H9 (cell line): Measurements from ENCODE around the gene MACIR. TPM values are rescaled to one million over a fixed set of nuclear protein-coding genes. Genes with fewer than 3 reads are reported as not detected.

Source experiments
- DNase-seq: peaks from one replicate; pipeline ENCODE4 v3.0.0-alpha.2; 2017
- H2AFZ ChIP-seq: one replicate; pipeline ENCODE4 v1.6.1; 2013; ENCODE audit warnings: mild to moderate bottlenecking, low read length, control low read depth, moderate library complexity
- H2AK5ac ChIP-seq: 2 replicates; pipeline ENCODE4 v1.6.1; 2013; ENCODE audit warnings: low read length, control low read depth, mixed read lengths; ENCODE audit not compliant: insufficient read length
- H2BK120ac ChIP-seq: one replicate; pipeline ENCODE4 v1.6.1; 2013; ENCODE audit warnings: low read depth, mild to moderate bottlenecking, low read length, control low read depth, inconsistent platforms; ENCODE audit not compliant: poor library complexity, severe bottlenecking
- H2BK12ac ChIP-seq: 2 replicates; pipeline ENCODE4 v1.6.1; 2013; ENCODE audit warnings: low read length, control low read depth, mixed read lengths, low read depth; ENCODE audit not compliant: insufficient read length
- H2BK15ac ChIP-seq: 2 replicates; pipeline ENCODE4 v1.6.1; 2013; ENCODE audit warnings: low read depth, low read length, control low read depth
- H2BK20ac ChIP-seq: one replicate; pipeline ENCODE4 v1.6.1; 2013; ENCODE audit warnings: low read depth, mild to moderate bottlenecking, low read length, control low read depth, inconsistent platforms; ENCODE audit not compliant: poor library complexity, severe bottlenecking
- H2BK5ac ChIP-seq: 2 replicates; pipeline ENCODE4 v1.6.1; 2013; ENCODE audit warnings: low read length, control low read depth, mixed read lengths; ENCODE audit not compliant: insufficient read length
- H3K14ac ChIP-seq: 2 replicates; pipeline ENCODE4 v1.6.1; 2013; ENCODE audit warnings: low read length, control low read depth; ENCODE audit not compliant: insufficient read depth
- H3K18ac ChIP-seq: 2 replicates; pipeline ENCODE4 v1.6.1; 2013; ENCODE audit warnings: low read depth, mild to moderate bottlenecking, mixed read lengths, low read length, control low read depth; ENCODE audit not compliant: insufficient read length
- H3K23ac ChIP-seq: 2 replicates; pipeline ENCODE4 v1.6.1; 2013; ENCODE audit warnings: low read length, control low read depth, mixed read lengths, low read depth; ENCODE audit not compliant: insufficient read length
- H3K23me2 ChIP-seq: 2 replicates; pipeline ENCODE4 v1.6.1; 2013; ENCODE audit warnings: low read depth, mild to moderate bottlenecking, mixed read lengths, low read length, control low read depth; ENCODE audit not compliant: insufficient read length, poor library complexity, severe bottlenecking
- H3K27ac ChIP-seq: 2 replicates; pipeline ENCODE4 v1.5.1; 2013; ENCODE audit warnings: low read length, control low read depth, mixed read lengths, low read depth; ENCODE audit not compliant: insufficient read length
- H3K27me3 ChIP-seq: 2 replicates; pipeline ENCODE4 v1.6.1; 2013; ENCODE audit warnings: low read length, control low read depth, inconsistent platforms; ENCODE audit not compliant: insufficient read depth
- H3K4ac ChIP-seq: 2 replicates; pipeline ENCODE4 v1.6.1; 2013; ENCODE audit warnings: low read depth, mild to moderate bottlenecking, control low read depth, inconsistent platforms, low read length, moderate library complexity
- H3K4me1 ChIP-seq: 2 replicates; pipeline ENCODE4 v1.6.1; 2013; ENCODE audit warnings: low read length, control low read depth, inconsistent platforms; ENCODE audit not compliant: insufficient read depth
- H3K4me2 ChIP-seq: 2 replicates; pipeline ENCODE4 v1.6.1; 2013; ENCODE audit warnings: low read length, control low read depth, mixed read lengths; ENCODE audit not compliant: insufficient read length, insufficient read depth
- H3K56ac ChIP-seq: 2 replicates; pipeline ENCODE4 v1.6.1; 2013; ENCODE audit warnings: low read depth, mild to moderate bottlenecking, mixed read lengths, low read length, control low read depth; ENCODE audit not compliant: insufficient read length
- H3K79me1 ChIP-seq: 2 replicates; pipeline ENCODE4 v1.6.1; 2013; ENCODE audit warnings: low read depth, mild to moderate bottlenecking, moderate library complexity, low read length, control low read depth, inconsistent platforms; ENCODE audit not compliant: insufficient read depth, poor library complexity, severe bottlenecking
- H3K79me2 ChIP-seq: 2 replicates; pipeline ENCODE4 v1.6.1; 2013; ENCODE audit warnings: low read length, control low read depth, inconsistent platforms; ENCODE audit not compliant: insufficient read depth
- H3K9ac ChIP-seq: 2 replicates; pipeline ENCODE4 v1.6.1; 2013; ENCODE audit warnings: low read length, control low read depth, mixed read lengths; ENCODE audit not compliant: insufficient read length; ENCODE audit errors: extremely low read depth
- H3K9me3 ChIP-seq: one replicate; pipeline ENCODE4 v1.6.1; 2013; ENCODE audit warnings: low read depth, low read length, inconsistent platforms; ENCODE audit not compliant: control insufficient read depth
- H3T11ph ChIP-seq: one replicate; pipeline ENCODE4 v1.6.1; 2013; ENCODE audit warnings: mild to moderate bottlenecking, low read length, control low read depth, inconsistent platforms
- H4K20me1 ChIP-seq: one replicate; pipeline ENCODE4 v1.6.1; 2013; ENCODE audit not compliant: control insufficient read depth, insufficient read length, insufficient read depth
- H4K5ac ChIP-seq: 2 replicates; pipeline ENCODE4 v1.6.1; 2013; ENCODE audit warnings: low read depth, mild to moderate bottlenecking, mixed read lengths, low read length, control low read depth; ENCODE audit not compliant: insufficient read length
- H4K8ac ChIP-seq: replicated peaks from 2 replicates; pipeline ENCODE4 v1.6.1; 2013; ENCODE audit warnings: low read length, control low read depth, mixed read lengths, low read depth; ENCODE audit not compliant: insufficient read length
- H4K91ac ChIP-seq: 2 replicates; pipeline ENCODE4 v1.6.1; 2013; ENCODE audit warnings: low read depth, mild to moderate bottlenecking, moderate library complexity, mixed read lengths, low read length, control low read depth; ENCODE audit not compliant: insufficient read length
- H3K27ac Mint-ChIP-seq, 3 experiments: 2 replicates in 2 of 3; 3 replicates in 1 of 3; pipeline ENCODE4 v1.8.0; 2020 to 2021; ENCODE audit warnings: mixed read lengths in 3 of 3, mild to moderate bottlenecking in 1 of 3, moderate library complexity in 1 of 3
- H3K27me3 Mint-ChIP-seq: 2 replicates; pipeline ENCODE4 v1.8.0; 2021; ENCODE audit warnings: low read depth, mild to moderate bottlenecking, moderate library complexity, mixed read lengths
- H3K36me3 Mint-ChIP-seq, 3 experiments: 2 replicates in 2 of 3; 3 replicates in 1 of 3; pipeline ENCODE4 v1.8.0; 2020 to 2021; ENCODE audit warnings: low read depth in 3 of 3, mixed read lengths in 3 of 3; ENCODE audit not compliant: insufficient read depth in 1 of 3
- H3K4me1 Mint-ChIP-seq, 2 experiments: 2 replicates each; pipeline ENCODE4 v1.8.0; 2020; ENCODE audit warnings: mixed read lengths in 2 of 2
- H3K4me3 Mint-ChIP-seq, 2 experiments: 2 replicates in 1 of 2; 3 replicates in 1 of 2; pipeline ENCODE4 v1.8.0; 2020 to 2021; ENCODE audit warnings: mild to moderate bottlenecking in 2 of 2, mixed read lengths in 2 of 2, moderate library complexity in 1 of 2
- H3K9me3 Mint-ChIP-seq, 2 experiments: 2 replicates in 1 of 2; 3 replicates in 1 of 2; pipeline ENCODE4 v1.8.0; 2020; ENCODE audit warnings: mild to moderate bottlenecking in 2 of 2, mixed read lengths in 2 of 2, moderate library complexity in 1 of 2
- CTCF ChIP-seq: fragments of 200-600 bp; sonication (generic); conservative IDR thresholded peaks from 3 replicates; pipeline ENCODE4 v1.8.0; 2021; ENCODE audit warnings: antibody characterized with exemption, mild to moderate bottlenecking
- WGBS: extraction: QIAGEN DNeasy Blood & Tissue Kit; methylation state at CpG from one replicate; pipeline ENCODE4 v1.1.7; 2013; ENCODE audit warnings: missing lambda C conversion rate, low lambda C conversion rate, mixed read lengths; ENCODE audit not compliant: insufficient read length; ENCODE audit errors: extremely low coverage; 5-methylcytosine and 5-hydroxymethylcytosine counted together
- total RNA-seq: library from RNA; stranded (reverse); gene quantifications from 2 replicates; pipeline ENCODE4 v1.2.1, GENCODE V29; 2021

The MACIR gene
- total RNA-seq, 1 experiment from 2014 or later: 11.7 TPM

- H2BK15ac ChIP-seq: no peak overlapping the region
- H3K18ac ChIP-seq: no peak overlapping the region
- no peak overlapping the region for H3K27ac ChIP-seq
- no peaks in the 10 kb centered on the region for H3K9me3 ChIP-seq
- Mint-ChIP-seq H3K27ac (no peak overlapping the region), H3K27me3 (no peaks in the 10 kb centered on the region), H3K4me1 (peaks cover 3 to 9% of the 10 kb centered on the region in 2 experiments; a peak in 3 of 4 replicates), H3K36me3 (no peaks in the 10 kb centered on the region), H3K9me3 (no peaks in the 10 kb centered on the region), H3K4me3 (no peak overlapping the region)
- H3K79me2 ChIP-seq: no peaks in the 10 kb centered on the region
- no peak overlapping the region for H4K91ac ChIP-seq
- no peak overlapping the region for H2BK120ac ChIP-seq
- H2BK5ac ChIP-seq: no peak overlapping the region
- no peaks in the 10 kb centered on the region for H3K23me2 ChIP-seq
- H4K8ac ChIP-seq: no peak overlapping the region
- no peak overlapping the region for H2BK12ac ChIP-seq
- no peaks in the 10 kb centered on the region for H4K20me1 ChIP-seq
- H4K5ac ChIP-seq: no peak overlapping the region
- no peak overlapping the region for H2AFZ ChIP-seq
- no peaks in the 10 kb centered on the region for H3K79me1 ChIP-seq
- no peak overlapping the region for H3K4ac ChIP-seq
- H3K27me3 ChIP-seq: no peaks in the 10 kb centered on the region
- H3K4me2 ChIP-seq: no peak overlapping the region
- no peak for DNase-seq
- no peaks in the 10 kb centered on the region for H3K4me1 ChIP-seq
- no peak overlapping the region for H2BK20ac ChIP-seq
- no peak overlapping the region for H3K9ac ChIP-seq
- H3K23ac ChIP-seq: no peak overlapping the region
- H3K56ac ChIP-seq: no peak overlapping the region
- no peak overlapping the region for H3T11ph ChIP-seq
- H2AK5ac ChIP-seq: no peak overlapping the region
- no CpG with 5 or more reads among the region's 2 CpGs for WGBS
- H3K14ac ChIP-seq: no peak overlapping the region
- TF ChIP-seq CTCF: no peak
These were observed 47.6 kb upstream of the MACIR start for GRCh38 chr5:103210952-103211351.
